ENCODE results near the gene RAB38.

The RAB38 gene

DNA sequence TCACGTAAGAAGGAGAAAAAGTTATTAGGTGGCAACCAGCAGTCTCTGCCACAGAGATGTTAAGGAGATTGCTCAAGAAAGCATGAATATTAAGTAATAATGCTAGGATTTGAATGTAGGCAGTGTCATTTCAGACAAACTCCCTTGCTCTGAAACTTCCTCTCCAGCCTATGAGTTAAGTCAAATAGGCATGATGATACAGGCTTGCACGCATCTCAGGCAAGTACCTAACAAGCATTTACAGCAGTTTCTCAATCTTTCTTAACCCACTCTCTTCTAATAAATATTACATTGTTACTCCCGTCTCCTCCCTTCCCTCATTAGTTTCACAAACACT is 72.7 kb downstream of the RAB38 start:
- peak; percentile 79 to 84 for DNase-seq

DNA sequence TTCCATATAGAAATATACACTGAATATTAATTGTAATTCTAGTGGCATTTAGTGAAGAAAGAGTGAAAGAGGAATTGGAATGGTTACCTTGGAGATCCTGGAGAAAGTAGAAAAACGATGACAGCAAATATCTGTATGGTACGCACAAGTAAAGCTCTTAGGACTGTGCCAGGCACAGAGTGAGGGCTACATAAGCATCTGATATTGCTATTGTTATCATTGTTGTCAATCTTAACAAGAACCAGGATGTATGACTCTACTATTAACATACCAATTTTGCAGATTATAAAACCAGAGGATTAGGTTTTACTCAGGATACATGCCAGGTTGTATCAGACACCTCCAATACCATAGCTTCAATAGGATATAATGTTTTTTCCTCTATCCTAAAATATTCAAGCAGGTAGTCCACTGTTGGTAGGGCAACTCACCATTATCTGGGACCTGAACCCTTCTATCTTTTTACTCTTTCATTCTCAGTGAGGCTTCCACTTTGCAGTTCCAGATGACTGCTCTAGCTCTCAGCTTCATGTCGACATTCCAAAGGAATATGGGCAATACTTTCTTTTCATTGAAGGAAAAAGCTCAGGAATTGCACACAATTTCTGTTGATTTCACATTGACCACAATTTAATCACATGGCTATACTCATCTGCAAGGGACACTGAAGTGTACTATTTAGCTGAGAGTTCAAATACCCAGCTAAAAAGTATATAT is 73.2 kb downstream of the RAB38 start:
- no peak for DNase-seq

DNA sequence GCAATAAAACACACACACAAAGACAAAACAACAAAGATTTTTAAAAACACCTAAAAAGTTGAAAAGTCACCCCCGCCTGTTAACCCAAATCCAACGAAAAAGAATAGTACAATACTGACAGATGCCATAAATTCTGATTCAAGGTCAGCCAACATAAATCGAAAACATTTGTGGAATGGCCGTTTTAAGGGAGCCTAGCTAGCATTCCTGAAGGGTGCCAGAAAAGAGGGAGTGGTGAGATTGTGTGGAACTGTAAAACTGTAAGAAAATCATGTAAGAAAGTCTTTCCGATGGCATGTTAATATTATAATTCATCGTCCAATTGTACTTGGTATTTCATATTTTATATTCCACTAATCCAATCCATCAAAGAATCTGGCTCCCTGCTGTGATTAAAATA is 75.1 kb downstream of the RAB38 start:
- DNase-seq: no peak

DNA sequence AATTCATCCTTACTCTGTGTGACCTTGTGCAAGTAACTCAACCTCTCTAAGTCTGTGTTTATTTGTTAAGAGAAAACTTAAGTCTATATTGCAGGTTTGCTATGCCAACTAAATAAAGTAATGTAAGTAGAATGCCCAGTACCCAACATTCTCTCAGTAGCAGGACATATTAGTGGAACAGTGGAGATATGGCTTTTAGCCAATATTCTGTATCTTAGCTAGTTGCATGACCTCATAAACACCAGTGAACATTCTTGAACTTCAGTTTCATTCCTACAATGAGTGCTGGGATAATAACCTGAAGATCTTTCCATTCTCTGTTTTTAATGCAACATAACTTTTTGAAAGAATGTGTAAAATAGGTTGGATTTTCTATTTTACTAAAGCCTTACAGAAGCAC is 77.0 kb downstream of the RAB38 start:
- DNase-seq: no peak

DNA sequence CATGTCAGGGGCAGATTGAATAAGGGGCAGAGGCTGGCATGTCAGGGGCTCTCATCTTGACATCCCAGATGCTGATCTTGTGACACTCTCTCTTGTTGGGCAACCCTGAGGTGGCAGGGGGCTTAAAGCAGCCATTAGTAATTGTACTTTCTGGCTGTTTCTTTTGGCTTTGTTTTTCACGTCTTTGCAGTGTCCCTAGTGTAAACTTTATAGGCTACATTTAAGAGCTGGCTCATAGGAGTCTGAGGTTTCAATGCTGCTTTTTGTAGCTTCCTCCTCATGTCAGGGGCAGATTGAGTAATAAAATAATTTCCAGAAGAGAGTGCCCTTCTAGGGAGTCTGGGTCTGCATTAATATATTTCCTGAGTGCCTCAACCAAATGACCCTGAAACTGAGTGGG is 86.1 kb downstream of the RAB38 start:
- DNase-seq: no peak

DNA sequence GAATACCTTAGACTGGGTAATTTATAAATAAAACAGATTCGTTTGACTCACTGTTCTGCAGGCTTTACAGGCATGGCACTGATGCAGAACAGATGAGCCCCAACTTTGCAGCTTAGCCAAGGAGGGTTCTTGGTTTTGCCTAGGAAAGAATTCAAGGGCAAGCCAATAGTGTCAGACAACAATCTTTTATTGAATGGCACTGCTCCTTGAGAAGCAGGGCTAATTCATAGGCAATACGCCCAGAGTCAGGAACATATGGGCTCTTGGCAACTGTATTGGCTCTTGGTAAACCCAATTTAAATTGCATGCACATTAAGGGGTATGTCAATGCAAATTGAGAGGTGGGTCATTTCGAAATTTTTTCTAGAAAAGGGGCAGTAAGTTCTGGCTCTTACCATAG is 87.9 kb downstream of the RAB38 start:
- no peak for DNase-seq

DNA sequence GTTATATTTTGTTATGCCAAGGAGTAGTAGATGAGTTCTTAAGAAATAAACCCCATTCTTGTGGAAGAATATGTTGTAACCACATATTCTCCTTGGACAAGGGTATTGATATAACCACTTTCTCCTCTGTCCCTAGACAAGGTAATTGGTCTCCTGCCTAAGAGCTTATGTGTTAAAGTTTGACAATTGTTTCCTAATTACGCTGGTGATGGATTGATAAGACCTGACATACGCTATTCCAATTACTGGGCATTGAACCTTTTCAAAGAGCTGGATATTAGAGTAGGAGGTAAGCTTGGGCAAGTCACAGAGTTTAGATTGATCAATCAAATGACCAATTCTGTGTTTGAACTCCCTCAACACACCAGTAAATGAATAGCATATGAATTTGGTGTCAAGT is 88.9 kb downstream of the RAB38 start:
- no peak for DNase-seq

DNA sequence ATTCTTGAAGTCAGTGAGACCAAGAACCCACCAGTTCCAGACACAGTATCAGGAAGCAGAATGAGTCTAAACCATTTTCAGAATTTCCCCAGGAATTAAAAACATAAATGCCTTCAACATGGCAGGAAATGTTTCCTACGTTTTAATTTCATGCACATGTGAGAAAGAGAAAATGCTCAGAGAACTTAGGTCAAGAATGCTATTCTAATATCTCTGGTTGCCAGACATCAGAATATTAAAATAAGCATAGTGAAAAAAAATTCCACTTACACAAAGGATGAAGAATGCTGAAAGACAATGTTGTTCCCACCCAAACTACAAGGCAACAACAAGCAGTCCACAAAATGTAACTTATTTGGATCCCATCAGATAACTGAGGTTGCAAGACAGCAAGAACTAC is 104.8 kb downstream of the RAB38 start:
- DNase-seq: no peak

DNA sequence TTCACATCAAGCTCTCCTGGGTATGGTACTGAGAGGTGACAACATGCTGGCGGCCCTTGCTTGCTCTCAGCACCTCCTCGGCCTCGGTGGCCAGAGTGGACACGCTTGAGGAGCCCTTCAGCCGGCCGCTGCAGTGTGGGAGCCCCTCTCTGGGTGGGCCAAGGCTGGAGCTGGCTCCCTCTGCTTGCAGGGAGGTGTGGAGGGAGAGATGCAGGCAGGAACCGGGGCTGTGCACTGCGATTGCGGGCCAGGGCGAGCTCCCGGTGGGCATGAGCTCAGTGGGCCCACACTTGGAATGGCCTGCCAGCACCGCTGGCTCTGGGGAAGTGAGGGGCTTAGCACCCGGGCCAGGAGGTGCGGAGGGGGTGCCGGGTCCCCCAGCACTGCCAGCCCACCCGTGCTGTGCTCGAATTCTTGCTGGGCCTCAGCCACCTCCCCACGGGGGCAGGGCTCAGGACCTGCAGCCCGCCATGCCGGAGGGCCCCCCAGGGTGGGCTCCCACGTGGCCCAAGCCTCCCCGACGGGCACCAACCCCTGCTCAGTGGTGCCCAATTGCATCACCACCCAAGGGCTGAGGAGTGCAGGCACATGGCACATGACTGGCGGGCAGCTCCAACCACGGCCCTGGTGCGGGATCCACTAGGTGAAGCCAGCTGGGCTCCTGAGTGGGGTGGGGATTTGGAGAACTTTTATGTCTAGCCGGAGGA is 106.2 kb downstream of the RAB38 start:
- DNase-seq: no peak

DNA sequence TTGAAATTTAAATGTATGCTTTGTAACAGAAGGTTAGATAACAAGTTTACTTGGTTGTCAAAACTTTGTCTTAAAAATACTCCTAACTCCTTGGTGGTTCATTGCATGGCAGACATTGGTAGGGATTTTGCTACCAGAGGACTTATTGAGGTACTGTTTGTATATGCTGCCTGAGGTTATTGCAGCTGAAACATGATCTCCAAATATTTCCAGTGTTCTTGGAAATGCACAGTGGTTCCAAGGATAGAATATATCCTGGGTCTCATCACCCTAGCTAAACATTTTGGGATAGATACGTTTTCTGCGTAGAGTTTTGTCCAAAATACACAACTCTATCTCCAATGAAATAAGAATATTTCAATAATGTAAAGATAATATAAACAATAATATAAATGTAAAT is 109.2 kb downstream of the RAB38 start:
- DNase-seq: no peak

DNA sequence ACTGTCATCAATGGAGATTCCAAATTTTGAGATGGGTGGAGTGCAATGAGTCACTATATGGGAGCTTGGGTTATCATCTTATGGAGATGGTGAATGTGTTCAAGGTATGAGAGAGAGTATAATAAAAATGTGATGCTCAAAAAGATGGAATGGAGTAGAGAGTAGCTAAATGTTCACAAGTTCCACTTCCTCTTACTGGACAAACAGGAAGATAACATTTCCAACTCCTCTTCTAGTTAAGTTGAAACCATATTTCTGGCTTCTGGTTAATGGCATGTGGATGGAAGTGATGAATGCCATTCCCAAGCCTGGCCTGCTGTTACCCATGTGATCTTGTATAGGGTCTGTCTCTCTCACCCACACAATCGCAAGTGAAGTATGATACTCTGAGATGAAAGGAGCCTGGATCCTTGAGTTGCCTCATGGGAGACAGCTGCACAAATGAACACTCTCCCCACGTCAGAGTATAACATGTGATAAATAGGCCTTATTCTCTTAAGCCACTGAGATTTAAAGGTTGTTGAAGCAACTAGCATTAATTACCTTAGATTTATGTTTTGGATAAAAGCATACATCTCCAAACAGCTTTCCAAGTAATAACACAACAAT is 111.0 kb downstream of the RAB38 start:
- DNase-seq: no peak

Data from inflammatory macrophage (primary cell).